Activated CD8-positive, alpha-beta T cell treated with anti-CD3 and anti-CD28 coated beads for 36 hours (primary cell): ENCODE measurements around the gene GABARAP. TPM values are rescaled to one million over a fixed set of nuclear protein-coding genes. Genes with fewer than 3 reads are reported as not detected.

Source experiments
- ATAC-seq: fragments of 200-7000 bp; cut with Tn5 transposase; one replicate; pipeline ENCODE4 v1.10.0; 2021; ENCODE audit warnings: mild to moderate bottlenecking, moderate library complexity
- CTCF ChIA-PET: fragments of 350-600 bp; sonication (Branson Sonifier 250); formaldehyde crosslinking; loops from one replicate; lab custom pipeline; 2021; ENCODE audit warnings: antibody characterized with exemption; lab: Charles Lee
- POLR2A ChIA-PET: fragments of 350-600 bp; sonication (Branson Sonifier 250); formaldehyde crosslinking; loops from one replicate; lab custom pipeline; 2021; ENCODE audit warnings: antibody characterized with exemption; lab: Charles Lee
- DNase-seq: peaks from one replicate; pipeline ENCODE4 v3.0.0-alpha.2; 2020
- H3K27ac Mint-ChIP-seq: one replicate; pipeline ENCODE4 v1.8.0; 2021; ENCODE audit warnings: mild to moderate bottlenecking, mixed read lengths
- H3K27me3 Mint-ChIP-seq: one replicate; pipeline ENCODE4 v1.8.0; 2021; ENCODE audit warnings: mixed read lengths
- H3K36me3 Mint-ChIP-seq: one replicate; pipeline ENCODE4 v1.8.0; 2021; ENCODE audit warnings: low read depth, mixed read lengths
- H3K4me1 Mint-ChIP-seq: one replicate; pipeline ENCODE4 v1.8.0; 2021; ENCODE audit warnings: low read depth, mixed read lengths
- H3K4me3 Mint-ChIP-seq: one replicate; pipeline ENCODE4 v1.8.0; 2021; ENCODE audit warnings: mild to moderate bottlenecking, moderate library complexity, mixed read lengths
- H3K9me3 Mint-ChIP-seq: one replicate; pipeline ENCODE4 v1.8.0; 2021; ENCODE audit warnings: mixed read lengths
- CTCF ChIP-seq: fragments of 200-600 bp; IDR thresholded peaks from one replicate; pipeline ENCODE4 v1.8.0; 2022; ENCODE audit warnings: antibody characterized with exemption, mild to moderate bottlenecking
- intact Hi-C: fragments of 100-400 bp; cut with micrococcal nuclease; formaldehyde crosslinking; loops from one replicate; pipeline ENCODE4 v1.10.0; 2022
- total RNA-seq, 2 experiments: library from RNA; stranded (reverse); gene quantifications; one replicate each; pipeline ENCODE4 v1.2.3, GENCODE V29; 2021

Gene GABARAP
- total RNA-seq, 2 experiments from 2014 or later, result 104 to 118 TPM

GRCh38 chr17:7252176-7253043, 10.2 kb upstream of the GABARAP start, which contains the start of gene ELP5:
ELP5 (plus strand) TSS chr17:7252215; CDS start chr17:7252551, 336 bp downstream.
- H3K4me3 Mint-ChIP-seq, result peak within 1 kb of the TSS; percentile 91
- ATAC-seq, result peak; percentile 69
- no peaks in the 10 kb centered on the region for H3K27me3 Mint-ChIP-seq
- ChIA-PET CTCF (no interaction called here), POLR2A (interaction anchor here (1.1 to 5.0 kb wide), 2 partner anchors 12 to 32 kb away, joined by 7 to 67 read pairs; partner anchors contain the start of genes GABARAP and PHF23)
- H3K9me3 Mint-ChIP-seq, result no peaks in the 10 kb centered on the region
- intact Hi-C loops, result no loop called here
- H3K4me1 Mint-ChIP-seq, result peaks cover 35% of the 10 kb centered on the region
- peak; percentile 96 for DNase-seq
- H3K27ac Mint-ChIP-seq, result peak within 1 kb of the TSS; percentile 100
- H3K36me3 Mint-ChIP-seq, result peaks cover 41% of the 10 kb centered on the region
- no peak for TF ChIP-seq CTCF

- peaks cover 39% of the 10 kb centered on the region for H3K36me3 Mint-ChIP-seq
- H3K27ac Mint-ChIP-seq, result peak within 1 kb of the TSS; percentile 100
- no peak for TF ChIP-seq CTCF
- peaks cover 36% of the 10 kb centered on the region for H3K4me1 Mint-ChIP-seq
- intact Hi-C loops, result no loop called here
- no peaks in the 10 kb centered on the region for H3K27me3 Mint-ChIP-seq
- ChIA-PET CTCF (interaction anchor here (0.9 to 1.2 kb wide), 2 partner anchors 31 to 206 kb away, joined by 3 to 4 read pairs; no protein-coding TSS in a partner anchor), POLR2A (interaction anchor here (0.7 to 5.0 kb wide), 7 partner anchors 8 to 62 kb away, joined by 3 to 67 read pairs (median 5); partner anchors contain the start of genes ACADVL, DLG4, GABARAP and PHF23)
- H3K9me3 Mint-ChIP-seq, result no peaks in the 10 kb centered on the region
- ATAC-seq, result peak; percentile 92
- DNase-seq, result peak; percentile 99
- peak within 1 kb of the TSS; percentile 91 for H3K4me3 Mint-ChIP-seq
Measured at GRCh38 chr17:7251661-7252175, 9.5 kb upstream of the GABARAP start, which contains the start of gene CTDNEP1. CTDNEP1 (minus strand) TSS chr17:7251734; CDS start chr17:7251296, 438 bp downstream.

GRCh38 chr17:7250695-7251627, 8.7 kb upstream of the GABARAP start:
- no peak for TF ChIP-seq CTCF
- ChIA-PET CTCF (interaction anchor here (0.9 to 1.2 kb wide), 3 partner anchors 9 to 205 kb away, joined by 3 to 4 read pairs (median 4); no protein-coding TSS in a partner anchor), POLR2A (interaction anchor here (0.7 to 5.0 kb wide), 8 partner anchors 9 to 63 kb away, joined by 3 to 67 read pairs (median 4); partner anchors contain the start of genes ACADVL, DLG4, GABARAP and PHF23)
- peak overlapping the region; percentile 91 for H3K4me3 Mint-ChIP-seq
- H3K4me1 Mint-ChIP-seq, result peaks cover 40% of the 10 kb centered on the region
- peaks cover 39% of the 10 kb centered on the region for H3K36me3 Mint-ChIP-seq
- ATAC-seq (no peak), DNase-seq (peak; percentile 45)
- no peaks in the 10 kb centered on the region for H3K27me3 Mint-ChIP-seq
- intact Hi-C loops, result no loop called here
- H3K9me3 Mint-ChIP-seq, result no peaks in the 10 kb centered on the region
- H3K27ac Mint-ChIP-seq, result peak overlapping the region; percentile 100

- no peak for TF ChIP-seq CTCF
- ATAC-seq (no peak), DNase-seq (no peak)
- H3K27me3 Mint-ChIP-seq, result no peaks in the 10 kb centered on the region
- no peaks in the 10 kb centered on the region for H3K9me3 Mint-ChIP-seq
- H3K27ac Mint-ChIP-seq, result peak overlapping the region; percentile 94
- intact Hi-C loops, result no loop called here
- H3K4me1 Mint-ChIP-seq, result peaks cover 40% of the 10 kb centered on the region
- CTCF ChIA-PET, result interaction anchor here (2.3 kb wide), 1 partner anchor 11 kb away, joined by 7 read pairs; the partner anchor contains the start of gene PHF23
- H3K4me3 Mint-ChIP-seq, result peak overlapping the region; percentile 91
- POLR2A ChIA-PET, result interaction anchor here (0.5 to 5.0 kb wide), 7 partner anchors 10 to 325 kb away, joined by 3 to 67 read pairs (median 4); partner anchors contain the start of genes CLDN7, DVL2, GABARAP and PHF23
- peaks cover 40% of the 10 kb centered on the region for H3K36me3 Mint-ChIP-seq
Measured at GRCh38 chr17:7249830-7250229, 7.6 kb upstream of the GABARAP start.
